K562 (cell line): ENCODE results near the gene LMO3. TPM values are rescaled to one million over a fixed set of nuclear protein-coding genes. Genes with fewer than 3 reads are reported as not detected.

ENCODE experiments used
- ATAC-seq: fragments of 200-7000 bp; cut with Tn5 transposase; 3 replicates; pipeline ENCODE4 v1.9.1; 2020; ENCODE audit warnings: moderate library complexity
- BruUV-seq: library from RNA; stranded (reverse); fragments of 400-500 nt; replicated peaks from 2 replicates; lab custom pipeline; 2021; lab: Mats Ljungman, UMichigan
- CTCF ChIA-PET: fragments of 300-600 bp; formaldehyde crosslinking; extraction: SDS; loops from one replicate; lab custom pipeline; 2021; ENCODE audit warnings: low intra/inter-chr PET ratio; lab: Yijun Ruan, JAX
- POLR2A ChIA-PET: fragments of 300-600, 350-650 bp; sonication (Branson Sonifier 250); formaldehyde crosslinking; extraction: SDS; loops from one replicate; lab custom pipeline; 2021; ENCODE audit warnings: antibody characterized with exemption, inconsistent platforms; lab: Yijun Ruan, JAX
- DNase-seq, 4 experiments: peaks; one replicate each; pipeline versions ENCODE4 v3.0.0 to v3.0.0-alpha.2; 2011 to 2018; ENCODE audit warnings: low spot score in 3 of 4, mixed read lengths in 3 of 4; ENCODE audit errors: extremely low read depth in 1 of 4
- FAIRE-seq: peaks from 2 replicates; lab custom pipeline; 2011; peaks lifted over from hg19 to GRCh38; lab: Jason Lieb, UNC
- H2AFZ ChIP-seq: 2 replicates; pipeline ENCODE4 v1.6.0; 2011; ENCODE audit warnings: low read depth, low read length, control low read depth, inconsistent platforms
- H3K27ac ChIP-seq: fragments of 200-600 bp; 3 replicates; pipeline ENCODE4 v1.8.0; 2011; ENCODE audit warnings: low read depth, mild to moderate bottlenecking, control low read depth, inconsistent platforms, low read length, moderate library complexity, mixed read lengths; ENCODE audit errors: extremely low read depth
- H3K27me3 ChIP-seq, 2 experiments: fragments of 300-600 bp in 1 of 2; 2 replicates in 1 of 2; 3 replicates in 1 of 2; pipeline versions ENCODE4 v1.6.0 to v1.8.0; 2011; ENCODE audit warnings: inconsistent platforms in 2 of 2, low read length in 2 of 2, mild to moderate bottlenecking in 1 of 2, mixed read lengths in 1 of 2, moderate library complexity in 1 of 2; ENCODE audit not compliant: control insufficient read depth in 2 of 2, insufficient read depth in 2 of 2
- H3K36me3 ChIP-seq: fragments of 300-600 bp; 3 replicates; pipeline ENCODE4 v1.8.0; 2011; ENCODE audit warnings: mild to moderate bottlenecking, low read length, inconsistent platforms; ENCODE audit not compliant: control insufficient read depth, insufficient read depth
- H3K4me1 ChIP-seq, 2 experiments: fragments of 200-600 bp in 1 of 2; replicated peaks in 1 of 2; 2 replicates in 1 of 2; 3 replicates in 1 of 2; pipeline versions ENCODE4 v1.5.1 to v1.8.0; 2011; ENCODE audit warnings: inconsistent platforms in 2 of 2, low read length in 2 of 2, mild to moderate bottlenecking in 1 of 2, mixed read lengths in 1 of 2, moderate library complexity in 1 of 2; ENCODE audit not compliant: control insufficient read depth in 2 of 2, insufficient read depth in 2 of 2
- H3K4me2 ChIP-seq: 2 replicates; pipeline ENCODE4 v1.6.1; 2011; ENCODE audit warnings: low read length, control low read depth, inconsistent platforms, mixed read lengths; ENCODE audit not compliant: insufficient read depth
- H3K4me3 ChIP-seq: fragments of 200-600 bp; sonication (generic), shearing (Covaris generic); 2 replicates; pipeline ENCODE4 v1.5.1; 2016; ENCODE audit warnings: control low read depth, inconsistent platforms
- H3K79me2 ChIP-seq: fragments of 200-600 bp; 3 replicates; pipeline ENCODE4 v1.8.0; 2011; ENCODE audit warnings: low read length, inconsistent platforms; ENCODE audit not compliant: control insufficient read depth, insufficient read depth
- H3K9ac ChIP-seq, 2 experiments: 2 replicates each; pipeline versions ENCODE4 v1.6.0 to v1.6.1; 2011; ENCODE audit warnings: low read depth in 2 of 2, low read length in 2 of 2, control low read depth in 1 of 2, inconsistent platforms in 1 of 2, mild to moderate bottlenecking in 1 of 2, mixed read lengths in 1 of 2; ENCODE audit not compliant: insufficient read depth in 1 of 2
- H3K9me1 ChIP-seq: one replicate; pipeline ENCODE4 v1.6.0; 2011; ENCODE audit warnings: inconsistent platforms, mild to moderate bottlenecking, low read length, moderate library complexity; ENCODE audit not compliant: control insufficient read depth, insufficient read depth
- H3K9me3 ChIP-seq: replicated peaks from 2 replicates; pipeline ENCODE4 v1.5.1; 2011; ENCODE audit warnings: low read depth, low read length, inconsistent platforms; ENCODE audit not compliant: control insufficient read depth, insufficient read depth
- H4K20me1 ChIP-seq: replicated peaks from 2 replicates; pipeline ENCODE4 v1.6.1; 2011; ENCODE audit warnings: low read length, inconsistent platforms, mixed read lengths; ENCODE audit not compliant: control insufficient read depth, insufficient read depth
- CCAR2 ChIP-seq: fragments of 200-400 bp; formaldehyde crosslinking; IDR thresholded peaks from 2 replicates; pipeline ENCODE4 v1.6.1; 2017; ENCODE audit warnings: mild to moderate bottlenecking, low read depth, low read length
- EP300 ChIP-seq: IDR thresholded peaks from 2 replicates; pipeline ENCODE4 v1.6.1; 2012; ENCODE audit warnings: low read length, improper control_type of control experiment
- GATA2 ChIP-seq: sonication (generic); formaldehyde crosslinking; IDR thresholded peaks from 2 replicates; pipeline ENCODE4 v1.4.0; 2020; ENCODE audit warnings: mild to moderate bottlenecking, missing genetic modification reagents
- GTF2F1 ChIP-seq: IDR thresholded peaks from 2 replicates; pipeline ENCODE4 v1.6.1; 2011; ENCODE audit warnings: low read depth, low read length, improper control_type of control experiment
- USF2 ChIP-seq: sonication (generic); formaldehyde crosslinking; IDR thresholded peaks from 2 replicates; pipeline ENCODE4 v1.5.0; 2020; ENCODE audit warnings: missing genetic modification reagents
- ZBTB9 ChIP-seq: fragments of 450-650 bp; formaldehyde crosslinking; IDR thresholded peaks from 2 replicates; pipeline ENCODE4 v1.4.0; 2020; ENCODE audit warnings: mild to moderate bottlenecking, moderate library complexity
- ZFX ChIP-seq: sonication (generic); formaldehyde crosslinking; IDR thresholded peaks from 2 replicates; pipeline ENCODE4 v1.8.0; 2022; ENCODE audit warnings: mild to moderate bottlenecking, missing genetic modification reagents, moderate library complexity
- ZNF609 ChIP-seq: sonication (generic); formaldehyde crosslinking; IDR thresholded peaks from 2 replicates; pipeline ENCODE4 v1.8.1; 2023; ENCODE audit warnings: missing genetic modification reagents, mild to moderate bottlenecking, borderline replicate concordance
- ZNF655 ChIP-seq: fragments of 250-450 bp; sonication (Bioruptor Pico); IDR thresholded peaks from 2 replicates; pipeline ENCODE4 v1.5.0; 2021
- WGBS: fragments of 100-300 bp; shearing (Covaris generic); methylation state at CpG from one replicate; pipeline ENCODE4 v1.1.6; 2016; ENCODE audit warnings: low coverage, mixed read lengths; ENCODE audit not compliant: insufficient coverage; ENCODE audit errors: missing lambda C conversion rate; 5-methylcytosine and 5-hydroxymethylcytosine counted together
- in situ Hi-C: fragments of 300-500 bp; cut with MboI; formaldehyde crosslinking; loops from 4 replicates; pipeline ENCODE4 v1.15.0; 2018; ENCODE audit warnings: inconsistent platforms, mixed read lengths
- intact Hi-C: fragments of 100-400 bp; cut with micrococcal nuclease; formaldehyde crosslinking; loops from 2 replicates; pipeline ENCODE4 v1.14.2; 2022
- polyA plus RNA-seq, 8 experiments: library from polyadenylated mRNA; depleted of rRNA in 4 of 8; stranded (reverse) in 5 of 8; unstranded in 3 of 8; fragments of >200 nt; fragmentation: Nextera tagmentation in 2 of 8; fragmentation: Illumina TruSeq in 1 of 8; extraction: Ambion mirVana in 2 of 8; extraction: Trizol in 1 of 8; gene quantifications; 2 replicates each; pipeline versions ENCODE4 v1.2.1 to v1.2.3, GENCODE V29; 2011 to 2014; ENCODE audit warnings: inconsistent platforms in 1 of 8, missing spikeins in 1 of 8
- total RNA-seq, 7 experiments: library from RNA; depleted of rRNA in 6 of 7; stranded (reverse); fragments of >200 nt in 6 of 7; fragmentation: Illumina TruSeq in 2 of 7; extraction: Trizol in 2 of 7; gene quantifications; 2 replicates each; pipeline versions ENCODE4 v1.2.1 to v1.2.3, GENCODE V29; 2011 to 2021; ENCODE audit warnings: low replicate concordance in 1 of 7
- TF ChIP-seq, protein P1 (sequence below), 2 experiments: fragments of 450-650 bp; conservative IDR thresholded peaks; 2 replicates each; pipeline ENCODE4 v1.6.1; 2017; ENCODE audit warnings: mild to moderate bottlenecking in 2 of 2, moderate library complexity in 2 of 2
- TF ChIP-seq, protein P2 (sequence below): fragments of 250-450 bp; sonication (Bioruptor Pico); IDR thresholded peaks from 2 replicates; pipeline ENCODE4 v1.9.0; 2021; ENCODE audit warnings: mild to moderate bottlenecking

The LMO3 gene
- total and polyA plus RNA-seq, 9 of the 15 experiments (the other 6 are each of a cell fraction or from before 2014, with no cell fraction given): 0.04 to 0.40 (median 0.05) TPM; not detected in 6

DNA sequence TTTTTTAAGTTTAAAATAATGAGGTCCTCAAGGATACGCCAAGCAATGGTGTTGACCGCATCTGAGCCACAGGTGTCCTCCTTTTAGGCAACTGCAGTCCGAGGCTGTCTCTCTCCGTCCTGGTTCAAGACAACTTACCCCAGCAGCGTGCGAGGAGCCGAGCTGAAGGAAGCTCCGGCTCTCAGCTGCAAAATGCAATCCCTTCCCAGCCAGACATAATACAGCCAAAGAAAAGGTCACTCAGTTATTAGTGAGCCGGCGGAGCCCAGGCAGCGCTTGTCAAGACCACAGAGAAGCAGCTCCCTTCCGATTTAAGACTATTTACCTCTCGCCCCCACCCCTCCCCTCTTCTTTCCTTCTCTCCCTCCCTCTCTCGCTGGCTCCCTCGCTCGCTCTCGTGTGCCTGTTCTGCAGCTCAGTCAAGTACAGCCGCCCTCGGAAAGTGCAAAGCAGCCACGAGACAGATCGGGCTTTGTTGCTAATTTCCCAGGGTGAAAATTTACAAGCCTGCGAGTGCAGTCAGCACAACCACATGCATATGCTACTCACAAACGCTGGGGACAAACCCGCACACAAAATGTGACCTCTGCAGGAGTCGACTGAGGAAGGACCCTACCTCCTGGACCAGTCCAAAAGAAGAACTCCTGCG lies 363 bp upstream of the LMO3 start:
- no peak for FAIRE-seq
- TF ChIP-seq, protein P1, sequence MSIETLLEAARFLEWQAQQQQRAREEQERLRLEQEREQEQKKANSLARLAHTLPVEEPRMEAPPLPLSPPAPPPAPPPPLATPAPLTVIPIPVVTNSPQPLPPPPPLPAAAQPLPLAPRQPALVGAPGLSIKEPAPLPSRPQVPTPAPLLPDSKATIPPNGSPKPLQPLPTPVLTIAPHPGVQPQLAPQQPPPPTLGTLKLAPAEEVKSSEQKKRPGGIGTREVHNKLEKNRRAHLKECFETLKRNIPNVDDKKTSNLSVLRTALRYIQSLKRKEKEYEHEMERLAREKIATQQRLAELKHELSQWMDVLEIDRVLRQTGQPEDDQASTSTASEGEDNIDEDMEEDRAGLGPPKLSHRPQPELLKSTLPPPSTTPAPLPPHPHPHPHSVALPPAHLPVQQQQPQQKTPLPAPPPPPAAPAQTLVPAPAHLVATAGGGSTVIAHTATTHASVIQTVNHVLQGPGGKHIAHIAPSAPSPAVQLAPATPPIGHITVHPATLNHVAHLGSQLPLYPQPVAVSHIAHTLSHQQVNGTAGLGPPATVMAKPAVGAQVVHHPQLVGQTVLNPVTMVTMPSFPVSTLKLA (conservative IDR thresholded peaks at IDR 0.05): no peak
- TF ChIP-seq EP300 (no peak), GTF2F1 (no peak), CCAR2 (no peak), ZNF609 (CRISPR knock-in tag) (no peak), ZFX (no peak), GATA2 (CRISPR knock-in tag) (no peak), USF2 (CRISPR knock-in tag) (no peak), ZBTB9 (no peak), ZNF655 (CRISPR knock-in tag) (no peak)
- TF ChIP-seq, protein P2, sequence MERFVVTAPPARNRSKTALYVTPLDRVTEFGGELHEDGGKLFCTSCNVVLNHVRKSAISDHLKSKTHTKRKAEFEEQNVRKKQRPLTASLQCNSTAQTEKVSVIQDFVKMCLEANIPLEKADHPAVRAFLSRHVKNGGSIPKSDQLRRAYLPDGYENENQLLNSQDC (CRISPR knock-in tag): no peak
- POLR2A ChIA-PET: no interaction called here

More for the DNA sequence above, 363 bp upstream of the LMO3 start:
- Histone ChIP-seq H3K27me3 (no peaks in the 10 kb centered on the region), H3K27ac (no peak overlapping the region), H3K4me2 (no peak overlapping the region), H3K79me2 (no peaks in the 10 kb centered on the region), H3K9me1 (no peaks in the 10 kb centered on the region), H3K9me3 (no peaks in the 10 kb centered on the region), H4K20me1 (no peaks in the 10 kb centered on the region), H3K36me3 (no peaks in the 10 kb centered on the region), H3K4me1 (no peaks in the 10 kb centered on the region), H3K9ac (no peak overlapping the region), H2AFZ (no peak overlapping the region), H3K4me3 (no peak overlapping the region)
- no peak for DNase-seq
- 0% methylated on average over 15 of the region's 26 CpGs for WGBS
- ATAC-seq: no peak
- CTCF ChIA-PET: no interaction called here
- no TSS peak for BruUV-seq
- in situ Hi-C loops: no loop called here
- intact Hi-C loops: no loop called here
